Rectal smooth muscle tissue (tissue), 1 donor: ENCODE results near the gene MTFP1.
"Not testable (repeated sequence)": the region's sequence is repeated elsewhere in the genome, so short reads cannot be mapped to it uniquely, and the experiment has no call there.

ENCODE experiments used
- H3K27ac ChIP-seq: one replicate; pipeline ENCODE4 v1.7.0; 2013; ENCODE audit warnings: low read depth, low read length, inconsistent platforms
- H3K27me3 ChIP-seq: one replicate; pipeline ENCODE4 v1.7.0; 2013; ENCODE audit warnings: low read length; ENCODE audit not compliant: control insufficient read depth, insufficient read depth
- H3K36me3 ChIP-seq: one replicate; pipeline ENCODE4 v1.7.0; 2013; ENCODE audit warnings: low read length; ENCODE audit not compliant: control insufficient read depth, insufficient read depth
- H3K4me1 ChIP-seq: one replicate; pipeline ENCODE4 v1.7.0; 2013; ENCODE audit warnings: low read length; ENCODE audit not compliant: control insufficient read depth, insufficient read depth
- H3K4me3 ChIP-seq: one replicate; pipeline ENCODE4 v1.7.0; 2013; ENCODE audit warnings: low read length
- H3K9ac ChIP-seq: one replicate; pipeline ENCODE4 v1.7.0; 2013; ENCODE audit warnings: low read length

The MTFP1 gene

GRCh38 chr22:30396871-30397655 lies 28.5 kb upstream of the MTFP1 start, which contains the start of gene SEC14L2:
Gene SEC14L2, plus strand, starts transcription at chr22:30397018. Its CDS starts 99 bp downstream, at chr22:30397117.
- Histone ChIP-seq H3K36me3 (no peaks in the 10 kb centered on the region), H3K9ac (no peak within 1 kb of the TSS), H3K27ac (no peak within 1 kb of the TSS), H3K27me3 (no peaks in the 10 kb centered on the region), H3K4me1 (peaks cover 3% of the 10 kb centered on the region), H3K4me3 (peak within 1 kb of the TSS; percentile 61)

DNA sequence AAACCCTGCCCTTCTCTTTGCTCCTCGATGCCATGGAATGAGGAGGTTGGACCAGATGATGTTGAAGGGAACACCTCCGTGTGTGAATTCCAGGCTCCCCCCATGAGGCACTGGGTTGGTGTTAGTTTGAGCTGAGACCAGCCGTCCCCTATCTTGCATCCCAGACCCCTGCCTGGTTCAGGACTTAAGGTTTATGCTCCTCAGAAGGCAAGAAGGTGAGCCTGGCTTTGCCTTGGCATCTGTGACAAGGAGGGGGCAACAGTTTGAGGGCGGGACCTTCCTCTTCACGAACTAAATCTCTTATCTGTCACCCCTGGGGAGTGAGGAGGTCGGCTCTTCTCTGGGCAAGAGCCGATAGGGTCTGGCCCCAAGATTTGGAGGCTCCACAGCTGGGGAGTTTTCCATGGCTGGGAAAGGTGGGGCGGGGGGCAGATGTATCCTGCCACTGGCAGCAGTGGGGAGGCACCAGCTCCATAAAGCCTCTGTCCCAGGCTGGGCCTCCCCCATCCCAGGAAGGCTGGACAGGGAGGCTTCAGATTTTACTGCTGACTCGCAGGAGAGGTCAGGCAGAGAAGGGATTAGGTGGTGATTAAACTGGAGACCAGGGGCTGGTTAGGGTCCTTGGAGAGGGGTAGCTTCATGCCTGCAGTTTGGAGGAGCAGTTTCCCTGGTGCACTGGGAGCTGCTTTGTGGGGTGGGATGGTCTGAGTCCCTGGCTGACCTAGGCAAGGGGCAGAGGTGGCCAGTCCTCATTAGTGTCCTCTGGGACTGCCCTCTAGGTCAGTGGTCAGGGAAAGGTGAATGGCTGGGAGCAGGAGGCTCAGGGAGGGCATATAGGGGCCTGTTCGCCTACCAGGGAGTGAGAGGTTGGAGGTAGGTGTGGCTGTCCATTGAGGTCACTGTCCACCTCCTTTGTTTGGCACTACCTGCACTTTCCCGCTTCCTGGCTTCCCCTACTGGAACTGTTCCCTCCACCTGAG lies 27.6 kb upstream of the MTFP1 start:
- no peak overlapping the region for H3K27ac ChIP-seq
- no peaks in the 10 kb centered on the region for H3K36me3 ChIP-seq
- H3K27me3 ChIP-seq = no peaks in the 10 kb centered on the region
- peak overlapping the region; percentile 61 for H3K4me3 ChIP-seq
- H3K9ac ChIP-seq = no peak overlapping the region
- H3K4me1 ChIP-seq = peaks cover 3% of the 10 kb centered on the region

DNA sequence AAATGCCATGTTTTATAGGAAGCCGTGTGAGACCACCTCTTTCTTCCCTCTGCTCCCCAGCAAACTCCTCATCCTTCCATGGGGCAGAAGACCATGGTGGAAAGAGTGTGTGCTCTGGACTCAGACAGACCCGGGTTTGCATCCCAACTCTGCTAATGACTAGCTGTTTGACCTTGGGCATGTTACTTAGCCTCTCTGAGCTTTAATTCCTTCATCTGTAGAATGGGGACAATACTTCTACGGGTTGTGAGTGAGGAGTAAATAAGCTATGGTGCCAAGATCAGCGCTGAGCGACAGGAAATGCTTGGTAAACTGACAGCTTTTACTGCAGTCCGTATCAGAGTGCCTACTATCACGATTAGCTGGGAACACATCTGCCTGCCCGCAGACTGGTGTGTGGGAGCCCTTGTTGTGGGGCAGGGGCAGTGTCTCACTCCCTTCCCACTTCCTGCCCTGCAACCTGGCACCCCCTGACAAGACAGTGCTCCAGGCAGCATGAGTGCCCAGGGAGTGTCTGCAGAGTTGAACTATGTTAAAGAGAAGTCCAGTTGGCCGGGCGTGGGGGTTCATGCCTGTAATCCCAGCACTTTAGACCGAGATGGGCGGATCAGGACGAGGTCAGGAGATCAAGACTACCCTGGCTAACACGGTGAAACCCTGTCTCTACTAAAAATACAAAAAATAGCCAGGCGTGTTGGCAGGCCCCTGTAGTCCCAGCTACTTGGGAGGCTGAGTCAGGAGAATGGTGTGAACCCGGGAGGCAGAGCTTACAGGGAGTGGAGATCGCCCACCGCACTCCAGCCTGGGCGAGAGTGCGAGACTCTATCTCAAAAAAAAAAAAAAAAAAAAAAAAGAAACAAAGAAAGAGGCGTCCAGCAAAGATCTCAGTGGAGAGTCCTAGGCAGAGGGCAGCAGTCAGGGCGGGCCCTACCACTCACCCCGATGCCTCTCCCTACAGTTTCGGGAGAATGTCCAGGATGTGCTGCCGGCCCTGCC lies 26.6 kb upstream of the MTFP1 start:
- Histone ChIP-seq H3K9ac (no peak overlapping the region), H3K4me3 (no peak overlapping the region), H3K4me1 (peaks cover 3% of the 10 kb centered on the region), H3K27ac (no peak overlapping the region), H3K36me3 (no peaks in the 10 kb centered on the region), H3K27me3 (no peaks in the 10 kb centered on the region)

DNA sequence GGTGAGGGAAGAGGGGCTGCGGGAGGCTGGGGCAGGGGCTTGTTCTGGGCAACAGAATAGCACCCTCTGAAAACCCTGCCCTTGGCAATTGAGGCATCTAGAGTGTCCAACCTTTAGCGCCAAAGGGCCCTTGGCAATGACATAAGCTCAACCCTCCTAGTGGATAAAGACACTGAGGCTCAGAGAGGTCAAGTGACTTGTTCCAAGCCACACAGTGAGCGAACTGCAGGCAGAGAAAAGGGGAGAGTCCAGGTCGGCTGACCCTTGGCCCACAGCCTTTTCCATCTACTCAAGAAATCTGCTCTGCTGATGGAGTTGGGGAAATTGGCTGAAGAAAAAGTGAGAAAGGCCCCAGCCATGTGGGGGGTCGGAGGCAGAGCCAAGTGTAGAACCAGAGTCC lies 25.9 kb upstream of the MTFP1 start:
- Histone ChIP-seq H3K27ac (no peak overlapping the region), H3K4me1 (peaks cover 3% of the 10 kb centered on the region), H3K27me3 (no peaks in the 10 kb centered on the region), H3K36me3 (no peaks in the 10 kb centered on the region), H3K4me3 (no peak overlapping the region), H3K9ac (no peak overlapping the region)

DNA sequence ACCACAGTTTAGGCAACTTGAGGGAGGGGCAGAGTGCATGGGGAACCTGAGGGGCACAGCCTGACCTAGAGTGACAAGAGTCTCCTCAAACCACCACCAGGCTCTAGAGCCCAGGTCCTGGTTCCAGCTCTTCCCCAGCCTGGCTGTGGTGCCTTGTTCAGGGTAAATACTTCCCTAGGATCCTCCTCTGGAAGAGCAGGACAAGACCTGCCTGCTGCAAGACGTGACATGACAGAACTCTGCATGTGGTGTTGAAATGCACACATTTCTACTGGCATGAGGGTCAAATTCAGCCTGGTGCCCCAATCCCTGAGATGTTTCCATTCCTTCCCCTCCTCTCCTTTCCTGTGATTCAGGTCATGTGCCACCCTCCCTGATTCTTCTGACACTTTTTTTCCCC lies 25.4 kb upstream of the MTFP1 start:
- H3K4me3 ChIP-seq = no peak overlapping the region
- H3K36me3 ChIP-seq = no peaks in the 10 kb centered on the region
- peaks cover 3% of the 10 kb centered on the region for H3K4me1 ChIP-seq
- no peak overlapping the region for H3K9ac ChIP-seq
- no peaks in the 10 kb centered on the region for H3K27me3 ChIP-seq
- H3K27ac ChIP-seq = no peak overlapping the region

DNA sequence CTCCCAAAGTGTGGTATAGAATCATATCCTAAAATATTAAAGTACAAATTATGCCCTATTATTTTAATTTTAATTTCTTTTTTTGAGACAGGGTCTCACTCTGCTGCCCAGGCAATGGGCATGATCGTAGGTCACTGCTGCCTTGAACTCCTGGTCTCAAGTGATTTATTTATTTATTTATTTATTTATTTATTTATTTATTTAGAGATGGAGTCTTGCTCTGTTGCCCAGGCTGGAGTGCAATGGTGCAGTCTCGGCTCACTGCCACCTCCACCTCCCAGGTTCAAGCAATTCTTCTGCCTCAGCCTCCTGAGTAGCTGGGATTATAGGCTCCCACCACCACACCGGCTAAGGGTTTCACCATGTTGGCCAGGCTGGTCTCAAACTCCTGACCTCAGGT lies 24.5 kb upstream of the MTFP1 start:
- H3K4me1 ChIP-seq, H3K9ac ChIP-seq, H3K27me3 ChIP-seq, H3K4me3 ChIP-seq, H3K27ac ChIP-seq, H3K36me3 ChIP-seq: not testable (repeated sequence)

GRCh38 chr22:30402028-30402765 lies 23.4 kb upstream of the MTFP1 start:
- Histone ChIP-seq H3K36me3 (peaks cover 3% of the 10 kb centered on the region), H3K9ac (no peak overlapping the region), H3K27ac (no peak overlapping the region)

GRCh38 chr22:30402766-30403104 lies 22.8 kb upstream of the MTFP1 start:
- H3K4me3 ChIP-seq, H3K36me3 ChIP-seq, H3K9ac ChIP-seq, H3K4me1 ChIP-seq, H3K27me3 ChIP-seq, H3K27ac ChIP-seq: not testable (repeated sequence)

More at GRCh38 chr22:30402028-30402765, 23.4 kb upstream of the MTFP1 start:
- no peak overlapping the region for H3K4me3 ChIP-seq
- H3K4me1 ChIP-seq = peaks cover 3% of the 10 kb centered on the region
- H3K27me3 ChIP-seq = no peaks in the 10 kb centered on the region

GRCh38 chr22:30404307-30404706 lies 21.3 kb upstream of the MTFP1 start:
- no peaks in the 10 kb centered on the region for H3K4me1 ChIP-seq
- H3K27ac ChIP-seq = no peak overlapping the region
- H3K4me3 ChIP-seq = no peak overlapping the region
- H3K27me3 ChIP-seq = no peaks in the 10 kb centered on the region
- H3K9ac ChIP-seq = no peak overlapping the region
- peaks cover 7% of the 10 kb centered on the region for H3K36me3 ChIP-seq

GRCh38 chr22:30405731-30406130 lies 19.8 kb upstream of the MTFP1 start:
- Histone ChIP-seq H3K36me3 (peaks cover 7% of the 10 kb centered on the region), H3K4me1 (no peaks in the 10 kb centered on the region), H3K27me3 (no peaks in the 10 kb centered on the region), H3K9ac (no peak overlapping the region), H3K4me3 (no peak overlapping the region), H3K27ac (no peak overlapping the region)

GRCh38 chr22:30406400-30406799 lies 19.2 kb upstream of the MTFP1 start:
- H3K9ac ChIP-seq = no peak overlapping the region
- H3K4me3 ChIP-seq = no peak overlapping the region
- no peak overlapping the region for H3K27ac ChIP-seq
- peaks cover 7% of the 10 kb centered on the region for H3K36me3 ChIP-seq
- H3K27me3 ChIP-seq = no peaks in the 10 kb centered on the region
- no peaks in the 10 kb centered on the region for H3K4me1 ChIP-seq
